Gastrocnemius medialis (tissue), 4 donors: ENCODE measurements around the gene ASPHD2.

Source experiments
- POLR2A ChIP-seq, 2 donors: fragments of 450-650 bp; IDR thresholded peaks; one replicate each; pipeline ENCODE4 v1.6.1; 2017; ENCODE audit warnings: antibody characterized with exemption in 2 of 2, mild to moderate bottlenecking in 2 of 2, moderate library complexity in 2 of 2
- TF ChIP-seq, protein P1 (sequence below), 5 experiments: fragments of 450-650 bp in 3 of 5; fragments of 200-600 bp in 2 of 5; sonication (generic) in 2 of 5; IDR thresholded peaks in 4 of 5; conservative IDR thresholded peaks in 1 of 5; 1 replicate in 4 of 5; 2 replicates in 1 of 5; pipeline ENCODE4 v1.5.1; 2016 to 2019; ENCODE audit warnings: antibody characterized with exemption in 5 of 5, mild to moderate bottlenecking in 3 of 5, moderate library complexity in 3 of 5

DNA sequence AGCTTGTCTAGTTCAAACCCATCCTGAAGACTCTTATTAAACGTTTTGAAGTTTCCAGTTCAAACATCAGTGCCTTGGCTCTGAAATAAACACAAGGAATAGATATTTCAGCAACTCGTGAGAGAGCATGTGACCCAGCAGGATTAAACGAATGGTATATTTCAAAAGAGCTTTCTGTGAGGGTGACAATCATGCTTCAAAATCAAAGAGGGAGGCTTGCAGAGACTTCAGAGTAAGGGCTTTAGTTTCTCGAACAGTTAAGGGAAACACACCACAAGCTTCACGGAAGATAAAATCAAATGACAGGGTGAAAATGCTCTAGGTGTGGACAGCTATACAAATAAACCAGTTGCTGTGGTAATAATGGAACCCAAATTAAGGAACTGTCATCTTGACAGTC lies 53.1 kb downstream of the ASPHD2 start:
- TF ChIP-seq, protein P1, sequence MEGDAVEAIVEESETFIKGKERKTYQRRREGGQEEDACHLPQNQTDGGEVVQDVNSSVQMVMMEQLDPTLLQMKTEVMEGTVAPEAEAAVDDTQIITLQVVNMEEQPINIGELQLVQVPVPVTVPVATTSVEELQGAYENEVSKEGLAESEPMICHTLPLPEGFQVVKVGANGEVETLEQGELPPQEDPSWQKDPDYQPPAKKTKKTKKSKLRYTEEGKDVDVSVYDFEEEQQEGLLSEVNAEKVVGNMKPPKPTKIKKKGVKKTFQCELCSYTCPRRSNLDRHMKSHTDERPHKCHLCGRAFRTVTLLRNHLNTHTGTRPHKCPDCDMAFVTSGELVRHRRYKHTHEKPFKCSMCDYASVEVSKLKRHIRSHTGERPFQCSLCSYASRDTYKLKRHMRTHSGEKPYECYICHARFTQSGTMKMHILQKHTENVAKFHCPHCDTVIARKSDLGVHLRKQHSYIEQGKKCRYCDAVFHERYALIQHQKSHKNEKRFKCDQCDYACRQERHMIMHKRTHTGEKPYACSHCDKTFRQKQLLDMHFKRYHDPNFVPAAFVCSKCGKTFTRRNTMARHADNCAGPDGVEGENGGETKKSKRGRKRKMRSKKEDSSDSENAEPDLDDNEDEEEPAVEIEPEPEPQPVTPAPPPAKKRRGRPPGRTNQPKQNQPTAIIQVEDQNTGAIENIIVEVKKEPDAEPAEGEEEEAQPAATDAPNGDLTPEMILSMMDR (IDR thresholded peaks at IDR 0.05 in 4 of 5, conservative IDR thresholded peaks at IDR 0.05 in 1 of 5) = no peak
- TF ChIP-seq POLR2A (IDR thresholded peaks at IDR 0.05) = no peak
